NCI-H510A (cell line): Measurements from ENCODE around the gene GRM8.

Experiments used
- DNase-seq: peaks from one replicate; lab custom pipeline; 2025; lab: John Stamatoyannopoulos, UW

The GRM8 gene

GRCh38 chr7:127146746-127147536 lies 105.8 kb downstream of the GRM8 start:
- no peak for DNase-seq

GRCh38 chr7:127137146-127137545 lies 115.6 kb downstream of the GRM8 start:
- DNase-seq: no peak

GRCh38 chr7:127135871-127136485 lies 116.8 kb downstream of the GRM8 start:
- DNase-seq: no peak

GRCh38 chr7:127123220-127123619 lies 129.5 kb downstream of the GRM8 start:
- DNase-seq: no peak

GRCh38 chr7:127119517-127119916 lies 133.2 kb downstream of the GRM8 start:
- DNase-seq: no peak

GRCh38 chr7:127114742-127115265 lies 137.9 kb downstream of the GRM8 start:
- no peak for DNase-seq

GRCh38 chr7:127107601-127108007 lies 145.1 kb downstream of the GRM8 start:
- DNase-seq: no peak

GRCh38 chr7:127093340-127093739 lies 159.4 kb downstream of the GRM8 start:
- no peak for DNase-seq

GRCh38 chr7:127091620-127092019 lies 161.1 kb downstream of the GRM8 start:
- DNase-seq: no peak

GRCh38 chr7:127089146-127089545 lies 163.6 kb downstream of the GRM8 start:
- DNase-seq: no peak

- no peak for DNase-seq
Observed at GRCh38 chr7:127081539-127081938, 171.2 kb downstream of the GRM8 start.

GRCh38 chr7:127080576-127080975 lies 172.2 kb downstream of the GRM8 start:
- DNase-seq: no peak

GRCh38 chr7:127066974-127067373 lies 185.8 kb downstream of the GRM8 start:
- DNase-seq: no peak

- DNase-seq: no peak
Observed at GRCh38 chr7:127059475-127059874, 193.3 kb downstream of the GRM8 start.

- no peak for DNase-seq
Observed at GRCh38 chr7:127057918-127058317, 194.8 kb downstream of the GRM8 start.

GRCh38 chr7:127056202-127056601 lies 196.5 kb downstream of the GRM8 start:
- no peak for DNase-seq

GRCh38 chr7:127047521-127047920 lies 205.2 kb downstream of the GRM8 start:
- no peak for DNase-seq

GRCh38 chr7:127041689-127042452 lies 210.9 kb downstream of the GRM8 start:
- DNase-seq: no peak

- no peak for DNase-seq
Observed at GRCh38 chr7:127040042-127040441, 212.7 kb downstream of the GRM8 start.

- DNase-seq: no peak
Observed at GRCh38 chr7:127039541-127039940, 213.2 kb downstream of the GRM8 start.

GRCh38 chr7:127035203-127035849 lies 217.4 kb downstream of the GRM8 start:
- DNase-seq: no peak

- DNase-seq: no peak
Observed at GRCh38 chr7:127034186-127034806, 218.4 kb downstream of the GRM8 start.
